ENCODE data around the gene NR3C1.

Gene NR3C1

DNA sequence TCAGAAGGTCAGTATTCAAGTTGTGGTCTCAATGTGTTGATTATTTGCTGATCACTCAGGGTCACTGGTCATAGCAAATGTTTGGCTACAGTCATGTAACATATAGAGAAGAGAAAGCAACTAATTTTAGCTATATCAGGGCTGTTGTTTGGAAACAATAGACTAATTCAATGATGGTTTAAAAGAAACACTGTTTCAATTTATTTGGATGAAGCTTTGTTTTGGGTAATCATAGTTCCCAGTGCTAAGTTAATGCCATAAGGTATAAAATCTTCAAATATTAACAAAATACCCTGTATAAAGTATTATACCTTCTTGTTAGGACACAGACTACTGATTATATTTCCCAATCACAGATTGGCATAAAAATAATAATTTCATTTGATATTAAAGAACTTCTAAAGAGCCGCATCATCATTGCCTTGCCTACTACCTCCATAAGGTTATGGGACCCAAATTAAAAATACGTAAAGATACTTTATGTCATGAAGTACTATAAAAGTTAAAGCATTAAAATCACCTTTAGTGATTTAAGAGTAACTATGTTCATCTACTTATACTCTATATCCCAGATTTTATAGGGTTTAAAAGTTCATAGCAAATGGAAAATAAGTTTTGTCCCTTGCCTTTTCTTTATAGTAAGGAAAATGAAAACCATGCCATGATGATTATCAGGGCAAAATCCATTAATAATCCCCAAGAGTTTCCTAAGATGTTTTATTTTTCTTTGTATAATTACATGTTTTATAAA is 6.0 kb downstream of the NR3C1 start:
- no peak for DNase-seq

DNA sequence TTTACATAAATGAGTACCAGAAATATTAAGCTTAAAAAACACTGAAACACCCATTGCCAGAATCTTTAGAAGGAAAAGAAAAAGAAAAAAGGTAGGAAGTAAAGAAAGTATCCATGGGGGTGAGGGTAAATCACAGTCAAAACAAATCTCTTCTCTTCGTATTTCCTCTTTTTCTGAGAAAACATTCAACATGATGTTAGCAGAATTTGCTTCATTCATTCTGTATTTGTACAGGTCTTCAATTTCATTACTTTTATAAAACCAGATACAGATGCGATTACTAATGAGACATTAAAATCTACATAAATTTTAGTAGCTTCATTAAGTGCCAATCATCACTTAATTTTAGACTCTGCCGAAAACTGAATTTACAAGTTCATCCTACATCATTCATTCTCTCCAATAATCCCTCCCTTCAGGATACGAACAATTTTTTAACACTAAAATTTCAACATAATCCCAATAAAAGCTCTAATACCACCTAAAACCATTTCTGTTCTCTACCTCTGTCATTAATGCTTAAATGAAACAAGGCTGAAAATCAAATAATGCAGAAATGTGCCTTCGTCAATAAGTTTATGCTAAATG is 7.0 kb downstream of the NR3C1 start:
- DNase-seq, result no peak

DNA sequence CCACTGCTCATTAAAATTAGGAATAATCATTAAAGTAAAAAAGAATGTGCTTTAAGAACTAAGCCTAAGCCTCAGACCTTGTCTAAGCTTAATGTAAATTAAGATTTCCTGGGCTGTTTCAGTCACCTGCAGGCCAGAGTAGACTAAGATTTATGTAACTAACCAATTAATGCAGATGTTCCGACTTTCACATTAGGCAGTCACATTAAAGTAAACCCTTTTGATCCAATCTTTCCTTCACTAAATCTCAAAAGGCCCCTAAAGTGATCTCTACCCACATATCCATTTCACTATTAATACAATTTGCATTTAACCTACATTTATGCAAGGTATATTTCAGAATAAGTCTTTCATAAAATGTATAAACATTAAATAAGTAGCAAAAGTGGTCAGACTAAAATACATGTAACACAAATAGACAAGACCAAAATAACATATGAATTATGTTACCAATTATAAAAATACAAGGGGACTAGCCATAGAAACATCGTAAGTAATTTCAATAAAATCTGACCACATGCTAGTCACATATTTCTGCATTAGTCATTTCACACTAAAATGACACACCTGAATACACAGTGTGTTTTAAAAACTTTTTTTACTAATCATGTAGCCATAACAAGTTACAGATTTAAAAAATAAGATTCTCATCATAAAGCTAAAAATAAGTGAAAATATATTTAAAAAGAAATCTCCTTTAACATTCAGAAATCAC is 7.7 kb downstream of the NR3C1 start:
- no peak for DNase-seq

DNA sequence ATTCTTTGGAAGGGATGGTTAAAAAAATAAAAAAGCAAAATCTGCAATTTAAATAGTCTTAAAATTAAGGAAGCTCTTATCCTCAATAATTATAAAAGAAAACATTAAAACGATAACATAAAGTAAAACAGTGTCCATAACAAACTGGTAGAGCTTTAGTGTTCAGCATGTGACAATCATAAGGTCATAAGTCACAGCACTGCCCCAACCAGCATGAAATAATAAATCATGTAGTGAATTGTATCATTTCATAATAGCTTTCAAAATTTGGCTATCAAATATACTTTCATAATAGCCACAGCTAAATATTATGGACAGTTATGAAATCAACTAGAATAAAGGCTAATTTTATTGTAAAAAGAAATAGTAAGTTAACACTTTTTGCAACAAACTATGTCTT is 10.0 kb downstream of the NR3C1 start:
- no peak for DNase-seq

DNA sequence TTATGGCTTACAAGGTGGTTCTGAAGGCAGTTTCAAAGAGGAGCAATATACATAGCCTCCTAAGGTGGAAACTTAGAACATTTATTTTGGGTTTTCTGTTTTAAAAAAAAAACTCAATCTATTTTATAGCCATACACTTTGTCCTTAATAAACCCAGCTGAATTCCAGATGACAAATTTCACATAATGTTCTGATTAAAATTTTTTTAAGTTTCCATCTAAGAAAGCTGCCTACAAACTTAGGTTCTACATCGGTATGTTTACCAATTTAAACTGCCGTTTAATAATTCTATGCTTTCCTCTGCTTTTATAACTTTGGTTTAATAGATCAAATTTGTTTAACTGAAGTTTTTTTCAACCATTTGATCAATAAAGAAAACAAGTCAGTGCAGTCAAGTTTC is 12.5 kb downstream of the NR3C1 start:
- no peak for DNase-seq

DNA sequence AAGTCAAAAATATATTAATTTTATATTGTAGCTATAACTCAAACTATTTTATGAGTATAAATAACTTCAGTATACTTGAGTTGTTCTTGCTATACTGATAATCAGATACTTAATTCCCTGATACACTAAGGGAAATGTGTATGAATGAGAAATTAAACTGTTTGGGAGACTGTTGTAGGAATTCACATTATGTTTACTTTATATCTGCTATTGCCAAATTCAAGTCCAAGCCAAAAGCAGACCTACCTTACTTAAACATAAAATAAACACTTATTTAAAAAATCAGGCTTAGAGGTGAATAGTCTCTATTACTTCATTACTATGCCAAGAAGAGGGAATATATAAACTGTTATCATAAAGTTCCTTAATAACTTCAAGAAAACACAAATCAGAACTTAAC is 13.2 kb downstream of the NR3C1 start:
- DNase-seq, result no peak

DNA sequence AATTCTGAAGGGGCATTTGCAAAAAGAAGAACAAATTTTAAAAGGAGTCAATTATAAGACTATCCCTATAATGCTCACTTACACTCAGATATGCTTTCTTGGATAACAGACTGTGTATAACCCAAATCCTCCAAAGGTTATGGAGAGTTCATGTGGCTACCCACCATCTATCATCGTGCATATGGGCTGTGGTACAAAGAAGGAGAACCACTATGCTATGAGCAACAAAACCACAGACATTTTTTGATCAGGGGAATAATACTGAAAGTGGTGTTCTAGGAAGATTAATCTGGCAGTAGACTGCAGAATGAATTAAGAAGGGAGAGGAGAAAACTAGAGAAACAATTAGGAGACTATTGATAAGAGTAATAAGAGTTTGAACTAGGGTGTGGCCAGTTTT is 16.8 kb downstream of the NR3C1 start:
- no peak for DNase-seq

DNA sequence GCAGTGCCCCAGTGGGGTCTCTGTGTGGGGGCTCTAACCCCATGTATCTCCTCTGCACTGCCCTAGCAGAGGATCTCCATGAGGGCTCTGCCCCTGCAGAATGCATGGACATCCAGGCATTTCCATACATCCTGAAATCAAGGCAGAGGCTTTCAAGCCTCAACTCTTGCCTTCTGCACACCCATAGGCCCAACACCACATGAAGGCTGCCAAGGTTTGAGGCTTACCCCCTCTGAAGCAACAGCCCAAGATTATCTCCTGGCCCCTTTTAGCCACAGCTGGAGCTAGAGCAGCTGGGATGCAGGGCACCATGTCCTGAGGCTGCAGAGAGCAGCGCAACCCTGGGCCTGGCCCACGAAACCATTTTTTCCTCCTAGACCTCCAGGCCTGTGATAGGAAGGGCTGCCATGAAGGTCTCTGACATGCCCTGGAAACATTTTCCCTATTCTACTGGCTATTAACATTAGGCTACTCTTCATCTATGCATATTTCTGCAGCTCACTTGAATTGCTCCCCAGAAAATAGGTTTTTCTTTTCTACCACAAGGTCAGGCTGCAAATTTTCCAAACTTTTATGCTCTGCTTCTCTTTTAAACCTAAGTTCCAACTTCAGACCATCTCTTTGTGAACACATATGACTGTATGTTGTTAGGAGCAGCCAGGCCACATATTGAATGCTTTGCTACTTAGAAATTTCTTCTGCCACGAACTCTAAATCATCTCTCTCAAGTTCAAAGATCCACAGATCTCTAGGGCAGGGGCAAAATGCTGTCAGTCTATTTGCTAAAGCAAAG is 18.4 kb downstream of the NR3C1 start:
- no peak for DNase-seq

DNA sequence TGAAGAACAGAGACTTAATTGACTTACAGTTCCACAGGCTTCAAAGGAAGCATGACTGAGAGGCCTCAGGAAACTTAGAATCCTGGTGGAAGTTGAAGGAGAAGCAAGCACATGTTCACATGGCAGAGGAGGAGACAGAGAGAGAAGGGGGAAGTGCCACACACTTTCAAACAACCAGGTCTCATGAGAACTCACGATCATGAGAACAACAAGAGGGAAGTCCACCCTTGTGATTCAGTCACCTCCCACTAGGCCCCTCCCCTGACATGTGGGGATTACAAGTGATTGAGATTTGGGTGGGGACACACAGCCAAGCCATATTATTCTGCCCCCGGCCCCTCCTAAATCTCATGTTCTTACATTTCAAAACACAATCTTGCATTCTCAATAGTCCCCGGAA is 19.5 kb downstream of the NR3C1 start:
- DNase-seq, result no peak

DNA sequence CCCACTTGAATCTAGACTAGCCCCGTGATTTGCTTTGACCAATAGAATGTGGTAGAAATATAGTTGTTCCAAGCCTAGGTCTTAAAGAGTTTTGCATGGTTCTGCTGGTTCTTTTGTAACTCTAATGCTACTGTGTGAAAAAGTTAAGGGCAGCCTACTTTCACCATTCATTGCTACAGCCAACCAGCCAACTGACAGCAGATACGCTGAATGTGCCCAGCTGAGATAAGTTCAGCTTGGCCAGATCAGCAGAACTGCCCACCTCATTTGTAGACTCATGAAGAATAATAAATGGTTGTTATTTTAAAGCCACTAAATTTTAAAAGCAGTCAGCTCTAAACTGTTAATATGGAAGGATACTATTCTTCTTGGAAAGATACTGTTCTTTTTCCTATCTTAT is 23.9 kb downstream of the NR3C1 start:
- no peak for DNase-seq

DNA sequence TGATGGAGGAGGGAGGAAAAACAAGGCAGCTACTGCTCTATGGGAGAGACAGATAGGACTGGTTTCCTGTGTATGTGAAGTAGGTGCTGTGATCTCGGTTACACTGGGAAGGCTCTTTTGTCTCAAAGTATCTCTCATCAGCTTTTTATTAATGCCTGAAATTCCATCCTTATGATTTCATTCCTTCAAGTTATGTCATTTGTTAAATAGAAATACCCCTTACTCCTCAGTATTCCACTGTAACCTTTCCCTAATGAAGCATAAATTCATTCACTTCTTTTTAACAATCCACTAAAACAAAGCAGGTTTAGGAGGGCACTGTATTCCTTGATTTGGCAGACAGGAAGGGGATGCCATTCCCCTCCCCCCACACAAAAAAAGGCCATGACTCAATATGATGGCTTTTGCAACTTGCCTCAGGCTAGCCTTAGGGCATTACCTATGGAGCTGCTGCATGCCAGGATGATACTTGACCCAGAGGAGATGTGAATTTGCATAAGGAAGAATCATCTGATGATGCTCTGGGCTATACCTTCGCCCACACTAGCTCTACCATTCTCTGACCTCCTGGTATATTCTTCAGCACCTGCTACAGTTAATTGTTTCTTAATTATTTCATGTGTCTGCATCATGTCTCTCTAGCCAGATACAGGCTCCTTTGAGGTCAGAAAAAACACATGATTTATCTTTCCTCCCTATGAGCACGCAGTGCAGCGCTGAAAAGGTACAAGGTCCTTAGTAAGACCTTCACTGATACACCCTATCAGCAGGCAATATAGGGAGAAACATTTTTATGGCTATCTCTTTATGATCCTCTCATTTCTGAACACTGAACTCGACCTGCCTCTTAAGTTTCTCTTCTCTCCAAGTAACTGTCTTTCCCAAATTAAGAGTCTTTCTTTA is 26.3 kb downstream of the NR3C1 start:
- DNase-seq, result no peak

DNA sequence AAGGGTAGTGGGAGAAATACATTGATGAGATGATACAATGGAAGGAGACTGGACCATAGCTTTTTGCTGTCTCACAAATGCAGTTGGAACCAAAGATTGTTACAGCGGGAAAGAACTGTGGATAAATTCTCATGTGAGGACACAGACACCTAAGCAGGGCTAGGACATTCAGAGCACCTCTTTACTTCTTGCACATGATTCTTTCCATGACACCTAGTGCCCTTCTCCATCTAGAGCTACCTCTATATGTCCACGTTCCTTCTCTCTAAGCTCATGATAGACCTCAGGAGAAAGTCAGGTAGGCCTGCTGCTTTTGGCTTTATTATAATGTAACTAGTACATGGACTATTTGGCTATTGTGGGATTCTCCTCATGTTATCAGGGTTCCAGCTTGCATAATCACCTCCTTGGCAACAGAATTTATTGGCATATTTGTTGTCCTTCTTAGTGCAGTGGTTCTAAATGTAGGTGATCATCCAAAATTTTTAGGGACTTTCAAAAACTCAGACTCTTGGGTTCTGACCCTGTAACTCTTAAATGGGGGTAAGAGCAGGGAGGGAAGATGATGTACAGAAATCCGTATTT is 27.2 kb downstream of the NR3C1 start:
- DNase-seq, result no peak

DNA sequence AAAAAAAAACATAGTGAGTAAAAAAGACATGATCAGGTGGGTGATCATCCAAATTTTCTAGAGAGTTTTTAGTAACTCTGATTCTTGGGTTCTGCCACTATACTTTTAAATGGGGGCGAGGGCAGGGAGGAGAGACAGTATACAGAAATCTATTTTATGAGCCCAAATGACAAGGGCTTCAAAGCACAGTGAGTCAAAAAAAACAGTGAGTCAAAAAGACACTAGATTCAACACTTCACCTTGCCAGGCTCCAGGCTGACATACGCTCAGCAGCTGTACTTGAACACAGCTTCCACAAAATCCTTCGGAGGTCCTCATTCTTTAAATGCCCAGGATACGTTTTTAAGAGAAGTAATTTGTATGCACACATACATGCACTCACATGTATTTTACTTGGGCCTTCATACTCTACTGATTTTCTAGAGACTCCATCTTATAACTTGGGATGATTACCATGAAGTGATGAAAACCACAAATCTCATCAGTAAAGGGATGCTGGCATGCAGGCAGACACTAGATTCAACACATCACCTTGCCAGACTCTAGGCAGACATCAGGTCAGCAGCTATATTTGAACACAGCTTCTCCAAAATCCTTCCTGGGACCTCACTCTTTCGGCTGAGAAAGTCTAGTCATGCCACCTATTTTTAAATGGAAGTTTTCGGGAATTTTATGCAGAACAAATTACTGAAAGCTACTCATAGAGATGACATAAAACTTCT is 28.8 kb downstream of the NR3C1 start:
- DNase-seq, result no peak

DNA sequence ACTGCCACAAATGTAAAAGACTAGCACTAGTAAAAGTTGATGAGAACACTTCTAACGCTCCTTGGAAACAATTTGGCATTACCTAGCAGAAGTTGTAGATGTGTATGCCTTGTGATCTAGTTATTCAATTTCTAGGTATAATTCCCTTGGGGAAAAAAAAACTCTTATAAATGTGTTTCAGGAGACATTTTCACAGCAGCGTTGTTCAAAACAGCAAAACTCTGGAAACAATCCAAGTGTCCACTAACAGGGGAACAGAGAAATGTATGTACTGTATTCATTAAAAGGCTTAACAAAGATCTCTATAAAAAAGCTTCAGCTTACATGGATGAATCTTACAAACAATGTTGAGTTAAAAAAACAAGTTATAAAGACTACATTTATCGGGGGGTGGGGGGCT is 30.4 kb downstream of the NR3C1 start:
- DNase-seq, result no peak

DNA sequence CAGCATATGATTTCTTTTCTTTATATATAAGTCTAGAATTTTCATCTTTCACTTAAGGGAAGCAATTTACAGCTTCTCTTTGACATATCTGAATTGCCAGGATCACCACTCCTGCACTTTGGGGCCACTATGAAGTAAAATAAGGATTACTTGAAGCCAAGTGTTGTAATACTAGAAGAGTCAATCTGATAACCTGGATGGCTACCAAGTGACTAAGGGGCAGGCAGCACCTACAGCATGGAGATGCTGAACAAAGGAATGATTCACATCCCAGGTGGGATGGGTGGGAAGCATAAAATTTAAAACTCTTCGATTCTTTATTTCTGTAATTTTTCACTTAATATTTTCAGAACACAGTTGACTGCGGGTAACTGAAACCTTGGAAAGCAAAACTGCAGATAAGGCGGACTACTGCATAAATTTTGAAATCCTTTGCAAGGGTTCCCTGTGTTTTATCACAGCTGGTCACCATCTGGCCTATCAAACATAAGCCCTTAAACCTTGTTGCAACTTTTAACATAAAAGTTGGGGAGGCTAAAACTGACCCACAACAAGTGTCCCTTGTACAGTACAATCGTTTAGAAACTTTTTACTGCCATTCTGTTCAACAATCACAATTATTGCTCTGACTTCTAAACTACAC is 31.2 kb downstream of the NR3C1 start:
- DNase-seq, result no peak

DNA sequence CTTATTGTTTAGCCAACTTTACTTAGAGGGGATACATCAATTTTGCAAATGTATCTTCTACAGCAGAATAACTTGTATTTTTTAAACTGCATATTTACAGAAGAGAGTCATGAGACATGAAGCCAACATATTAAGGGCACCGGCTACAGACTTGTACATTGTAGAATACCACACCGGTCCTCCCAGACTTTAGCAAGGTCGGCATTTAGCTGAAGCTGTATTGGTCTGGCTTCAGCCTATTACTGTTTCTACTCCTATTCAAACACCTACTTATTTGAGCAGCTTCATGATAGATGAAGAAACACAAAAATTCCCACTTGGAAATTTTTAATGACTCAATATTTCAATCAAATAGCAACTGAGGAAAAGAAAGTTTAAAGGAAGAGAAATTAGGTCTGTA is 33.0 kb downstream of the NR3C1 start:
- DNase-seq, result no peak

DNA sequence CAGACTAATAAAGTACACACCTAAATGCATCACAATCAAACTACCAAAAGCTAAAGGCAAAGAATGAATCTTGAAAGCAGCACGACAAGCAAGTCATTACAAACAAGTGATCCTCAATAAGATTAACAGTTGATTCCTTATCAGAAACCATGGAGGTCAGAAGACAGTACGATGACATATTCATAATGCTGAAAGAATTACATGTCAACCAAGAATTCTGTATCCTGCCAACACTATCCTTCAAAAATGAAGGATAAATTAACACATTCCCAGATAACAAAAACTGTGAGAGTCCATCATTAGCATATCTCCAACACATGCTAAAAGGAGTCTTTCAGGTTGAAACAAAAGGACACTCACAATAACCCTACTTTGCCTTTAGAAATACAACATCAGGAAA is 39.4 kb downstream of the NR3C1 start:
- no peak for DNase-seq

DNA sequence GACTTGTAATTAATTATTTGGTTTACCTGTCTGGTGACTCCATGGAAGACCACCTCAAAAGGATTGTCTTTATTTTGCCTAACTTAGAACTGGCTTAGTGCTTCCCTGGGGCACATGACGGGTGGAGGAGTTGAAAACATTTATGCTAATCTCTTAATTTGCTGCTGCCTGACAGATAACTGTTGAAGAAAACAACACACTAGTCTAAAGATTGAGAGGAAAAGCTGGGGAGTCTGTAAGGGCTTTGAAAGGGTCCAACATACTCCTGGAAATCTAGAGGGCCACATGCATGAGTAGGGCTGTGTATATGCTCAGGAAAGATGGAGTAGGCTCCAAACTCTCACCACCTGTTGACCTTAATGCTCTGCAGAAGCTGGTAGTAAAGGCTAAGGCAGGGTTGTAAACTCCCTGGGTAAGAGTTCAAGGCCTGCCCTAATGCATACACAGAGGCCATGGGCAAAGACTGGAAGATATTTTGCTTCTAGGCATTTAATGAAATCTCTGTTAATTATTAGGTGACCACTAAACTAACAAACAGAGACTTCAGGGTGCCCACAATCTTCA is 40.7 kb downstream of the NR3C1 start:
- no peak for DNase-seq

DNA sequence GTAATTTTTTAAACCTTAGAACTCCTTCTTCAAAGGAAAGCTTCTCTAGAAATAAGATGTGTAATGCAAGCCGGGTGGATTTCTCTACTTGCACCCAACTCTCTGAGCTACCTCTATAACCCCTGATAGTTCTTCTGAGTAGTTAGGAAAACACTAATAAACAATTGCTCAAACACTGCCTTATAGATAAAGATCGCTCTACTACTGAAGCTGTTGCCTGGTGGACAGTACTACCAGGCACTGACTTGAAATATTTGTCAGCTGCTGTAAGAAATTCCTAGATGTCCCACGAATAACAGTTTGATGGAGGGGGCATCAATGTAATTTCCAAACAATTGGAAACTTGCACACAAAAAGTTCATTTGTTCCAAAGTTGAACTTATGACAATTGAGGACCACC is 42.0 kb downstream of the NR3C1 start:
- DNase-seq, result no peak

DNA sequence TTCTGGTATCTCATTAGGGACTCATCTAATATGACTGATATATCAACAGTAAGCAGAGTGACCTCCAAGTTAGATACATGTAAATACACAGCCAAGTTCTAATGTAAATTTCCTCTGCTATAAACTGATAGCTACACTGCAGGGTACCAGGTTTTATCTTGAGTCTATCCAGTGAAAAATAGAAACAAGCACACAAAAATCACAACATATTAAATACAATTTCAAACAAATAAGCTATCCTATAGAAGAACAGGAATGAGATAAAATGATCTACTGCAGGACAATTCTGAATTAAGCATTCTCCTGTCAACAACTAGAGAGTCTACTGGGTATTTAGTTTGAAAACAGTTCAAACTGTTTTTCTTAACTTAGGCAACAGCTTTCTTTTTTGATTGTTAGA is 42.7 kb downstream of the NR3C1 start:
- no peak for DNase-seq

DNA sequence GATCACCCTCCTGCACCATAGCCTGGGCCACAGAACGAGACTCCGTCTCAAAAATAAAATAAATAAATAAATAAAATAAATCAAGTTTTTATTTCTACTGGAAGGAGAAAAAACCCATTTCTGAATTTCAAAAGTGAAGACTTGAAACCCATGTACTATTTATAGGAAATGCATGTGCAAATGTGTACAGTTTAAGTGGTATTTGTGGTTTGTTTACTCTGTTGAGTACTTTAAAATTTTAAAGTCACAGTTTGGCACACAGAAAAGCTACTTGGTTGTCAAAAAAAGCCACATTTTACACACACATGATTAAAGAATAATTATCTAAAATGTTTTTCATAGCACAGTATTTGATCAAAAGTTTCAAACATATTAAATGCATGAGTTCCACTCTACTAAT is 43.6 kb downstream of the NR3C1 start:
- no peak for DNase-seq
